ENCODE results near the gene PRKCH.
"Not testable (repeated sequence)": the region's sequence is repeated elsewhere in the genome, so short reads cannot be mapped to it uniquely, and the experiment has no call there.

Gene PRKCH

DNA sequence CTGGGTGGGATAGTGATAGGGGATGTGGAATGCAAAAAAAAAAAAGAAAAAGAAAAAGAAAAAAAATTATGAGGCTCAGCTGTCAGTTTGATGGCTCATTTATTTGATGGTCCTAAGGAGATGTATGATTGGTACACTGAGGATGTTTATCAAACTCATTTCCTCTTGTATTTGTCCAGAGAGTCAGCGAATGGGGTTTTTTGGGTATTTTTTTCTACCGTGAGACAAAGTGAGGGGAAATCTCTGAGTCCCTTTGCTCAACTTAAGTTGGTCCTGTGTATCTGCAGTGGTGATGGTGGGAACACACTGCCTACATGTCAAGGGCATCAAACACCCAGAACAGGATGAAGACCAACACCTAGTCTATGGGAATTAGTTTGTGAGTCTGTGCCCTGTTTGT, 197.0 kb downstream of the PRKCH start:
- no peak for FAIRE-seq

DNA sequence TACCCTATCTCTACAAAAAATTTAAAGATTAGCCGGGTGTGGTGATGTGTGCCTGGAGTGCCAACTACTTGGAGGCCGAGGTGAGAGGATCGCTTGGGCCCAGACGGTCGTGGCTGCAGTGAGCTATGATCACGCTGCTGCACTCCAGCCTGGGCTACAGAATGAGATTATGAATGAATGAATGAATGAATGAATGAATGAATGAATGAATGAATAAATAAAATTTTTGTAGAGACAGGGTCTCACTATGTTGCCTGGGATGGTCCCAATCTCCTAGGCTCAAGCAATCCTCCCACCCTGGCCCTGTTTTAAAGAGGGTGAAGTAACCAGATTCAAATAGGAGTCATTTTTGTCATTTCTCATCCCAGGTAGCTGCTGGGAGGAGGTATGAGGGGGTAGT, 197.7 kb downstream of the PRKCH start:
- FAIRE-seq, result no peak

DNA sequence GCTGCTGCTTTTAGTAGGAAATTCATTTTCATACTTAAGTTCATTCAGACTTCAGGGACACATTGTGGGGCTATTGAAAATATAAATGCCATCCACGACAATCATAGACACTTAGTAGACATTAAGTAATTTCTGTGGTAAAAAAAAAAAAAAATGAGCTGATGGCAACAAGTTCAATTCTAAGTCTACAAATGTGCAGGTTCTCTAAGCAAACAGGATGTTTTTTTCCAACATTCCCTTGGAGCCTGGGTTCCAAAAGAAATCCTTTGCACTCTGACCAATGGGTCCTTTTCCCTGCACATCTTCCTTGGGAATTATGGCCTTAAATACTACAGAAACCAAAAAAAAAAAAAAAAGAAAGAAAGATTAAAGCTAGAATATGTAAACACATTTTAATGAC, 198.4 kb downstream of the PRKCH start:
- no peak for FAIRE-seq

DNA sequence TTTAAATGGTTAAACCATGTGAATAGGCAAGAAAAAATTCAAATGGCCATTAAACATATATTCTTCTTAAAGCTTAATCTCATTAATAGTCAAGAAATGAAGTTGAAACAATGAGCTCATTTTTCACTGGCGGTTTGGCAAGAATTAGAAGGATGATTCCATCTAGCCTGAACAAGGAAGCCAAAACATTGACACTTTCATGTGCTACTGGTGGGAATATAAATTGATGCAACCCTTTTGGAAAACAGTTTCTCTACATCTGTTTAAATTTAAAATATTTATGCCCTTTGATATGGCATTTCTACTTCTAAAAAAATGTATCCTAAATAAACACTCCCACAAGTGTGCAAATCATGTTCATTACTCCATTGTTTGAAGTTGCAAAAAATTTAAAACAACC, 199.2 kb downstream of the PRKCH start:
- FAIRE-seq, result no peak

DNA sequence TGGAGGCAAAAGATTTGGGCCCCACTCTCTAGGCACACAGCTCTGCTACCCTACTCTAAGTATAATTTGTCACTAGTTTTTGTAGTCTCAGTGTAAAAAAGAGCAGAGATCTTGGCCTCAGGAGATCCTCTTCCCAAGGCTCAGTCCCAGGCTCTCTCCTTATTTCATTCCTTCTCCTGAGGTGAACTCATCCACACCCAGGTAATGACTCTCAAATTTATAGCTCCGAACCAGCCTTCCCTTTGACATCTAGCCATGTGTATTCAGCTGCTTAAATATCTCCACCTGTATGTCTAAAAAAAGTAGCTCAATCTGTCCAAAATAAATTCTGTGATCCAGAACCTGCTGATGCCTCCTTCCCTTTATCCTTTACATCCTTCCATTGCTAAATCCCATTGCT, 200.4 kb downstream of the PRKCH start:
- no peak for FAIRE-seq

DNA sequence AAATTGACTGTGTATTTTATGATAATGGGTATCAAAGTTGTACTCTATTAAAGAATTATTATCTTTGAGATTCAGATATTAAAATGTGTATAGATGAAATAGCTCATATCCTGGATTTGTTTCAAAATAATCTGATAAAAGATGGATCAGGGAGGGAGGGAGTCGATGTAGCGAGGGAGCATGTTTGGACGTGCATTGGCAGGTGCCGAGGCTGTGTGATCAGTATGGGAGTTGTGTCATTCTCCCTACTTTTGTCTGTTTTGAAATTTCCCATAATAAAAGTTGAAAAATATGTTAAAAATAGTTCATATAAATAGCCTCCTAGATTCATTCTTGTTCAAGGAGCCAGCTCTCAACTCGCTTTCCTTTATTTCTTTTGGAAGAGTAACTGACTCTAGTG, 202.4 kb downstream of the PRKCH start:
- no peak for FAIRE-seq

DNA sequence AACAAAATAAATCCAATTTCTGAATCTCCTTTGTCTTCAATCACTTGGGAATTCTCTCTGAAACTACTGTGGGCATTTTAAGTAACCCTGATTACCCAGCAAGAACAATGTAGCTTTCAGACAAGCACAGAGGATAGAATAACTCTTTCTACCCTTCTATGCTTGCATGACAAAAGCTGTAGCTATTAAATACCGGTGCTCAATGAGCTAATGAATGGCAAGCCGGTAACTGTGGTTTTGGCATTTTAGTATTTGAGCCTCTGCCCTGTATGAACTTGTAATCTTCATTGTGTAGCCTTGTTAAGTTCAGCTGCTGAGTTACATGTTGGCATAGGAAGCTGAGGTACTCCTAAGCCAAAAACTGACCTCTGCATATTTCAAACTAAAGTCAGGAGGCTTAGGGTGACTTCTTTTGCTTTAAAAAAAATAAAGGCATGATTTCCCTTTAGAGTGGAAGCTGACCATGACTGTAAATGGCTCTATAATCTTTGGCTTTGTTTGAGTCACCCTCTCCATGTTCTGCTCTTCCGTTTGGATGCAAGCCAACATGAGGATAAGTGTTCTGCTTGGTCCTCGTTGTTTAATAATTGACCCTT, 202.9 kb downstream of the PRKCH start:
- FAIRE-seq, result no peak

DNA sequence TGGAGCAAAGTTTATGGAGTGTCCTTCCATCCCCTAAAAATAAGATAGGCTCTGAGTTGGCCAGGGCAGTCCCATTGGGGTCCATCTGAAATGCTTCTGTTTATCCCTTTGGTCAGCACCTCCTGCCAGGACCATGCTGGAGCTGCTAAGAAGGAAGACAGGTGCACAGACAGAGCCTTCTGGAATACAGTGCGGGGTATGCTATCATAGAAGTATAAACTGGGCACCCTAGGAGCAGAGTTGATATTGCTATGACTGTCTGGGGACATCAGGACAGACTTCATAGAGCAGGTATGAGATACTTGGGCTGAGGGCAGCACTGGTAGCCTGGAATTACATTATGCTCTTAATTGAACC, 203.5 kb downstream of the PRKCH start:
- FAIRE-seq, result no peak

DNA sequence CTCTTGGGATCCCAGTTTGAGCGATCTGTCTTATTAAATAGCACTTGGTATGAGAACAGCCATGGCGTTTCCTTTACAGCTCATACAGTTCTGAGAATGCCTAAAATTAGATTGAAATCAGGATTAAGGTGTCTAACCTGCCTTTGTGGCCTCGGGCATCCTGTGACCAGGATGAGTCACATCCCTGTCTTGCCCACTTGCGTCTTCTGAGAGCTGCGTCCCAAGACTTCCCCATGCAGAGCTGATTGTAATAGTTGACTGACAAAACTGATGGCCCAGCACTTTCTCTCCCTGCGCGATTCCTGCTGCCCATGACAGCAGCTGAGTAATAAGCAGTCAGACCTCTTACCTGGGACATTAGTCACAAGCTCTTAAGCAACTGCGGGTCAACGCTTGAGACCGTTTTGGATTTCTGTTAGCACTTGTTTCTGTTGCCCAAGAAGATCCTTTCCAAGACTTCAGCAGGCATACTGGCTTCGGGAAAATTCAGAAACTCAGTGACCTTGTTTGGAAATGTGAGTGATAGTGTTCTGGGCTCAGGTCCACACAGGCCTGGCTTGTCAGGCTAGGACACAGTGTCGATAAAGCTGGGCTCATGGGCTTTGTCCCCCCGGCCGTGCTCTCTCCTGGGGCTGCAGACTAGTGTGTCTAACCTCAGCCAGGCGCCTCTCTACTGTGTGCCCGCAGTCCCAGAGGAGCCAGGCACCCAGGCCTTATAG, 204.1 kb downstream of the PRKCH start:
- no peak for FAIRE-seq

DNA sequence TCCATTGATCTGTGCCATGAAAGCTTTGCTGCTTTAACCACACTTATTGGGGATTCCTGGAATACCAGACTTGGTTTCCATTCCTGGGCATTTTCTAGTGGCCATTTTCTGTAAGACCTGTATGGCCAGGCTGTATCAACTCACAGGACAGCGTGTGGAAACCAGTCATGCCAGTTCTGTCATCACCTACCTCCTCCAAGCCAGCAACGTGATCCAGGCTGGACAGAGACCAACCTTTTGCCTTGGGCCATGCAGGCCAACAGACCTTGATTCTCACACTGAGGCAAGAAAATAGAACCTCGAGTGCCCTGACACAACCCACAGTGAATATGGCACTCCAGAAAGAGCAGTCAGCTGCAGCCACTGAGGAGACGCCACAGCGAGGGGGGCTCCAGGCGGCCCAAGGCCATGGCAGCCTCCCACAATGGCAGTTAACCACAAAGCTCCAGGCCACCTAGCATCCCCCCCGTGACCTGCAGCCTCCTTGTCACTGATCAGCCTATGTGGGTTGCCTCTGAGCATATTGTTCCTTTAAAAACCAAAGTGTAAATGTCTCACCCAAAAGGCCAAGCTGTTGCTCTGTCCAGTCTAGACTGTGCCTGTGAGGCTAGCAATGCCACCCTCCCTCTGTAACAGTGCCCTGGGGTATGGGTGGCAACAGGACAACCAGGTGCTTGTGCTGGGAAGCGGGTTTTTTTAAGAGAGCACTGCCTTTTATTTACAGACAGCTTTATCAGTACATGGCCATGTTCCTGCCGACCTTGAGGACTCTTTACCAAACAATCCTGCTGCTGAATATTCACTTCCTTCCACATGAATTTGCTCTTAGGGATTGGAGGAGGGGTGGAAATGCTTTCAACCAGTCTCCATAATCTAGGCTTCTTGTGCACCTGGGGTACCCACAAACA, 205.3 kb downstream of the PRKCH start:
- FAIRE-seq, result no peak

DNA sequence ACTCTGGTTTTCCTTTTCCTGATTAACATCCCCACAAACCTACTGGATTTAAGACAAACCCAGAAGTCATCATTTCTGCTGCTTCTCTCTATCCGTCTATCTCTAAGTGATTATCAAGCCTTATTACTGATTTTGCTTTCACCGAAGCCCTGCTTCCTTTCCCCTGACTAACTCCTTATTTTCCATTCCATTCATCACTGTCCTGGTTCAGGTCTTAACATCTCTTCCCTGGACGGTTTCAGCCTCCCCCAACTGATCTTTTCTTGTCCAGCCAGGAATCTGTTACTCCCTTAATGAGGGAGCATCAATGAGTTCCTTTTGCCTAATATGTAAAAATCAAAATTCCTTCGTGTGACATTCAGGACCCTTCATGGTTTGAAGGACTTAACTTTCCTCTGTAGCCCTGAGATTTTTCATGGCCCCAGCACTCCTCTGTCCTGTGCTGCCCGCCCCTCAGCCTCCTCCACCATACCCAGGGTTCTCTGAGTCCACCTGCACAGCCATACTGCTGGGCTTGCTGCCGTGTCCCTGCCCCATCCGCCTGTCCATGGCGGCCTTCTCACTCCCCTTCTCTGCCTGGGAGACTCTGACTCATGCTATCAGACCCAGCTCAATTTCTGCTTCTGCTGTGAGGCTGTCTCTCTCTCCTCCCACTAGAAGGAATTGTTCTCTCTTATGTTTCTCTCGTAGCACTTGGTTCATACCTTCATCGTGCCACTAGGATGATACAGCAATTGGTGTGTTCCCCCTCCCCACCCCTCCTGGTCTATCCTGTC, 206.1 kb downstream of the PRKCH start:
- no peak for FAIRE-seq

DNA sequence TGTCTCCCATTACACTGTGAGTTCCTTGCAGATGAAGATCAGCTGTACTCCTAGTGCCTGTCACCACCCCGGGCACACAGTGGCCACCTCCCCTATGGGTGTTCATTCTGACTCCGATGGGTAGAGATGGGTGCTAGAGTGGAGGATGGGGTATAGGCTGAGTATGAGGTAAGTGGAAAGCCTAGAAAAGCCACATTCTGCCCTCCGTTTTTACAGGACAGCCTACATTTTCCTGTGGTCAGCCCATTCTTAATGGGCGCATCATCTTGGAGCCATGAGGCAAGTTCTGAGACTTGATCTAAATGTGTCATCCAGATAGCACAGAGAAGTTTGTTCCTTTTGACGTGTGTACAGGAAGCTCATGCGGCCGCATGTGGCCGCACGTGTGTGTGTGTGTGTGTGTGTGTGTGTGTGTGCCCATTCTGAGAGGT, 207.2 kb downstream of the PRKCH start:
- no peak for FAIRE-seq

DNA sequence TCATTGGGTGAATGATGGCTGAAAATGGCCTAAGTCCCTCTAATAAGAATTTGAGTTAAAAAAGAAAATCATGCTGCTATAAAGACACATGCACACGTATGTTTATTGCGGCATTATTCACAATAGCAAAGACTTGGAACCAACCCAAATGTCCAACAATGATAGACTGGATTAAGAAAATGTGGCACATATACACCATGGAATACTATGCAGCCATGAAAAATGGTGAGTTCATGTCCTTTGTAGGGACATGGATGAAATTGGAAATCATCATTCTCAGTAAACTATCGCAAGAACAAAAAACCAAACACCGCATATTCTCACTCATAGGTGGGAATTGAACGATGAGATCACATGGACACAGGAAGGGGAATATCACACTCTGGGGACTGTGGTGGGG, 208.0 kb downstream of the PRKCH start:
- FAIRE-seq, result not testable (repeated sequence)

DNA sequence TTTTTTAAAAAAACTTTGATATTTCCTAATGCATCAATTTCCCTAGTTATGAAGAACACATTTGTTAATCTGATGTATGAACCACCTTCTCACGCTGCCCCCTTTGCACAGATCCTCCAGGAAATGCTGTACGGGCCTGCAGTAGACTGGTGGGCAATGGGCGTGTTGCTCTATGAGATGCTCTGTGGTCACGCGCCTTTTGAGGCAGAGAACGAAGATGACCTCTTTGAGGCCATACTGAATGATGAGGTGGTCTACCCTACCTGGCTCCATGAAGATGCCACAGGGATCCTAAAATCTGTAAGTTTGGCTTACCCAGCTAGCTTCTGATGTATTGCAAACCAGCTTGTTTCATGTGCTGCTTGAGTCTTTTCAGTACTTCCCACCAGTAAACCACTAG, 208.9 kb downstream of the PRKCH start:
- no peak for FAIRE-seq

DNA sequence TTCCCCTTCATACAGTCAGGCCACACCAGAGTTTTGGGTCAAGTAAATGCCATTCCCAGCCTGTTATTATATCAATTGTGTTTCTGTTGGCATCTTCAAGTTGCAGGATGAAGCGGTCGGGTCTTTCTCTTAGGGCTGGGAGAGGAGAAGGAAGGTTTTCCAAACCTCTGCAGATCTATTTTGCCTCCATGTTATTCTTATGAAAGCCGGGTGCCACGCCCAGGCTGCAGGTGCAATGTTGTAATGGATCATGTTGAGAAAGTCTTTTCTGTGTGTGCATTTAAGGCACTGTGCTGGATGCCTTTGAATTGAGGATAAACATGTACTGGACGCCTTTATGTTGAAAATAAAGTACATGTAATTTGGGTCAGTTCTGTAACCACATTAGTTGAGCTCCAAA, 209.5 kb downstream of the PRKCH start:
- no peak for FAIRE-seq

DNA sequence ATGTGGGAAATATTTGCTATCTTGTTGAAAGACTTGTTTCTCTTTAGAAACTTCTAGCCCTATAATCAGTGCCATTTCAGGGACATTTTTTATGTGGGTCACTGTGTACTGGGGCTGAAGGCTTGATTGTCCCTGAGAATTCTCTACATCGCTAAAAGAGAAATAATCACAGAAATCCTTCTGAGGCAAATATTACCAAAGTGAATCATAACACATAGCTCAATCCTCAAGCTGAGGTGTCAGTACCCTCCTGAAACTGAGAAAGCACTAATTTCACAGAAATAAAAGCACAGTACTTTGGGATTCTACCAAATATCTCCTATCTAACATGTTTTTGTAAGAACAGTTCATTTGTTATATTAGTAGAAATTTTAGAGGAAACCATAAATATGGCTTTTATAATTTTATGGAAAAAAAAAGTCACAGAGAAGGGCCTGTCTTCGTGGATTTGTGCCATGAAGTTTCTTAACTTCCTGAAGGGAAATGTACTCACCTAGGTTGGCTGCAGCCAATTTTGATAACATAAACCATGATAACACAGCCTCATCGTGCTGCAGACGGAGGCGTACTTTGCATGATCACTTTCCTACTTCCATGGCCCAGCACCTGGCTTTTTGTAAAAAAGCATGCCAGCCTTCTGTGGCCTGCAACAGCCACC, 210.2 kb downstream of the PRKCH start:
- no peak for FAIRE-seq

DNA sequence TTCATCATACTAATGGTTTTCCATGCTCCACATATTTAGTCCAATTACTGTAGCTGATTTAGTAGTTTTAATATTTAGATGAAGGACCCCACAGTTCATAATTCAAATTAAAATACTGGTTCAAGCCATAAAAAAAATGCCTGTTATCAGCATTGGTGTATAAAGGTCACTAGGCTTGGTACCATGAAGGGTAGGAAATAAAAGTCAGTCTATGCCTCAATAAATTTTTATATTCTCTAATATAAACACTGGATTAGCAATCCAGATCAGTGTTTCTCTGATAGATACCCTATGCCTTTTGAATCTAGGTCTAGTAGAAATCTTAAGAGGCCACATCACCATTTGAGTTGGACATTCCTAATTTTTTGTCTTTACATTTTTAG, 210.7 kb downstream of the PRKCH start:
- no peak for FAIRE-seq

DNA sequence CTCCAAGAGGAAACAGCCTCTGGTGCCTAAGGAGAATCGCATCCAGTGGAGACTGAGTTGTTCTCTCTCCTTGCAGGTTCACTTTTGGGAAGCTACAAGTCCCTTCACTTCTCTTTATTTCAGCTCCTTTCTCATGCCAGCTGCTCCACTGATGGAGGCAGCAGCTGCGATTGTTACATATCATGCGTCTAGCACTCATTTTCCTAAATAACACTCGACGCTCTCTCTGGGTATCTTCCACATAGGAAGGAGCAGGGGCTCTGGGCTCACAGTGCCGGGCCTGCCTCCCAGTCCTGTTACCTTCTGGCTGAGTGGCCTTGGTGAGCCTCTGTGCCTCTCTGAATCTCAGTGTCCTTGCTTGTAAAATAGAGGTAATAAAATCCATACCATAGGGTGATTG, 211.4 kb downstream of the PRKCH start:
- no peak for FAIRE-seq

DNA sequence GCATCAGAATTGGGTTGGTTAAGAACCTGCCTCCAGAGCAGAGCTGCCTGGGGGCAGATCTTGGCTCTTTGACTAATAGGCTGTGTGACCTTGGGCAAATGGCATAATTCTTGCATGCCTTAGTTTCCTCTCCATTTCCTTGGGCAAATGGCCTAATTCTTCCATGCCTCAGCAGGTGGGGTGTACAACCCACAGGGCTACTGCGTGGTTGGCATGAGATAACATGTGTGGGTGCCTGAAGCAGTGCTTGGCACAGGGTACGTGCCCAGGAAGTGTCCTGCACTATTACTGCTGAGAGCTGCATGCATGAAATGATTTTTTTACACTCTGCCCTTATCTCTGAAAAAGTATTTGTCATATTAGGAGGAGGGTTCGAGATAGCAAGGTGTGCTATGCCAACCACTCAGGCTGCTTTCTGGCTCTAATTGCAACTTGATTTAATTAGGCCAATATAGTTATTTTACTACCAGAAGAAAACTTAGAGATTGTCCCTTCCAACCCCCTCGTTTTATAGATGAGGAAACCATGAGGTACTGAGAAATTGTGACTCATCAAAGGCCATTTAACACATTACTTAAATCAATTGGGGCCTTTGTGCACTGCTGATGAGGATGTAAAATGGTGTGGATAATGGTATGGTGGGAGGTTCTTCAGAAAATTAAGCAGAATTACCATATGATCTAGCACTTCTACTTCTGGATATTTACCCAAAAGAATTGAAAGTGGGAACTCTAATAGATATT, 212.3 kb downstream of the PRKCH start:
- no peak for FAIRE-seq

DNA sequence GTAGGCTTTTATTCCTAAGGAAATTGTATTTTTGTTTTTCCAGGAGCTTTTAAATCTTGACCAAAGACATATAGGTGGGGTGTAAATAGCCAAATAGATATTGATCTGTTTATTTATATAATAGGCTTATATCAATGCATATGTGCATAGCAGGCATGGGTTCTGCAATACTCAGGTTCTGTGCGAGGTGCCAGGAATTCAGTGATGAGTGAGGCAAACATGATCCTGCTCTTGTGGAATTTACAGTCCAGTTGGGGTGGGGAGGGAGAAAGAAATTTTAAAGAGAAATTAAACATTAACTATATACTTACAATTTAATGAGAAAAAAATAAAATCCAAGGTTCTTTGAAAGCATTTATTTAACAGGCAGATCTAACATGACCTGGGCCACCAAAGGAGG, 213.7 kb downstream of the PRKCH start:
- FAIRE-seq, result no peak

DNA sequence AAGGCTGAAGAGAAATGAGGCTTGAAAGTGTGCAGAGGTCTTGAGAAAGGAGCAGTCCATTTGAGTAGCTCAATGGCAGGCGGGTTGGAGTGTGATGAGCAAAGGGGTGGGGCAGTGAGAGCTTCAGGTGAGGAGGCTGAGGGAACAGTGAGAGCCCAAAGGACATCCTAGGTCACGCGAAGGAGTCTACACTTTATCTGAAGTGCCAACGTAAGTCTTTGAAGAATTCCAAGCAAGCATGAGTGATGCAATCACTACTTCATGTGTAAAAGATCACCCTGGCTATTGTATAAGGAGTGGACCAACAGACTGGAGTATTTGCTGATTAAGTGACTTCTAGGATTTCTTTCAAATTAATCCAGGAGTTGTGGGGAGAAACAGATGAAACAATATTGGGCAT, 214.1 kb downstream of the PRKCH start:
- no peak for FAIRE-seq
